Suprapubic skin (tissue), 3 donors: Measurements from ENCODE around the gene FAR2.

Experiments used
- CTCF ChIP-seq, 2 donors: fragments of 200-600 bp in 1 of 2; fragments of 450-650 bp in 1 of 2; sonication (generic) in 1 of 2; IDR thresholded peaks; one replicate each; pipeline ENCODE4 v1.5.1; 2016 to 2019; ENCODE audit warnings: antibody characterized with exemption in 2 of 2, mild to moderate bottlenecking in 1 of 2, moderate library complexity in 1 of 2
- POLR2AphosphoS5 ChIP-seq, 3 donors: sonication (generic); formaldehyde crosslinking; IDR thresholded peaks; one replicate each; pipeline ENCODE4 v1.6.1; 2017; ENCODE audit warnings: antibody characterized with exemption in 3 of 3

GRCh38 chr12:29309320-29309902, 160.3 kb downstream of the FAR2 start:
- TF ChIP-seq CTCF (IDR thresholded peaks at IDR 0.05) (no peak), POLR2AphosphoS5 (IDR thresholded peaks at IDR 0.05) (no peak)
